Kidney (tissue), 14 donors: Measurements from ENCODE around the gene TMEM164. TPM values are rescaled to one million over a fixed set of nuclear protein-coding genes. Genes with fewer than 3 reads are reported as not detected.

ENCODE experiments used
- DNase-seq, 5 donors: peaks; one replicate each; pipeline ENCODE4 v3.0.0-alpha.2; 2013 to 2020
- FAIRE-seq: peaks from 2 replicates; lab custom pipeline; 2012; peaks lifted over from hg19 to GRCh38; lab: Jason Lieb, UNC
- H3K27ac ChIP-seq, 2 donors: one replicate each; pipeline ENCODE4 v1.7.0; 2013; ENCODE audit warnings: low read depth in 2 of 2, low read length in 2 of 2, inconsistent platforms in 1 of 2
- H3K27me3 ChIP-seq: one replicate; pipeline ENCODE4 v1.7.1; 2013; ENCODE audit warnings: low read length, inconsistent platforms; ENCODE audit not compliant: control insufficient read depth, insufficient read depth
- H3K36me3 ChIP-seq, 3 donors: one replicate each; pipeline versions ENCODE4 v1.7.0 to v1.7.1; 2013; ENCODE audit warnings: low read length in 3 of 3, control low read depth in 1 of 3, inconsistent platforms in 1 of 3; ENCODE audit not compliant: insufficient read depth in 3 of 3, control insufficient read depth in 2 of 3
- H3K4me1 ChIP-seq, 3 donors: one replicate each; pipeline versions ENCODE4 v1.7.0 to v1.7.1; 2013; ENCODE audit warnings: low read length in 3 of 3, inconsistent platforms in 1 of 3, low read depth in 1 of 3; ENCODE audit not compliant: control insufficient read depth in 2 of 3, insufficient read depth in 2 of 3
- H3K4me3 ChIP-seq, 3 donors: one replicate each; pipeline versions ENCODE4 v1.7.0 to v1.8.1; 2013; ENCODE audit warnings: low read length in 3 of 3, control low read depth in 1 of 3, inconsistent platforms in 1 of 3
- H3K9ac ChIP-seq, 3 donors: one replicate each; pipeline versions ENCODE4 v1.7.0 to v1.7.1; 2013; ENCODE audit warnings: low read length in 3 of 3, control low read depth in 1 of 3, inconsistent platforms in 1 of 3
- H3K9me3 ChIP-seq, 3 donors: one replicate each; pipeline versions ENCODE4 v1.7.0 to v1.7.1; 2013; ENCODE audit warnings: low read length in 3 of 3, control low read depth in 1 of 3, inconsistent platforms in 1 of 3; ENCODE audit not compliant: control insufficient read depth in 2 of 3, insufficient read depth in 1 of 3
- CTCF ChIP-seq: IDR thresholded peaks from 3 replicates; pipeline ENCODE4 v1.5.1; 2012; ENCODE audit warnings: mild to moderate bottlenecking, moderate library complexity, borderline replicate concordance; ENCODE audit not compliant: insufficient read depth; ENCODE audit errors: extremely low read depth
- intact Hi-C: fragments of 100-400 bp; cut with DNase I; formaldehyde crosslinking; loops from one replicate; pipeline ENCODE4 v1.11.1; 2022
- polyA plus RNA-seq: library from polyadenylated mRNA; stranded (reverse); fragments of 350-450 nt; fragmentation: Illumina TruSeq; extraction: RNeasy Lipid Tissue Mini Kit (QIAGEN cat#74804); gene quantifications from one replicate; pipeline ENCODE4 v1.2.3, GENCODE V29; 2014; ENCODE audit warnings: low read depth, low replicate concordance; ENCODE audit not compliant: insufficient read depth
- total RNA-seq: library from RNA; stranded (reverse); fragmentation: NEBNext Ultra II Directional; extraction: Animal tissue kit (Norgen Biotek cat#: 25700); gene quantifications from one replicate; pipeline ENCODE4 v1.2.1, GENCODE V29; 2021
- donor health status: control.
- donor health status: control.
- donor health status: control.
- donor health status: control.
- donor health status: control.
- donor health status: DM: yes; HTN: yes; CAD: no.
- donor health status: Normal renal cell carcinoma (clear cell type).

The TMEM164 gene
- total and polyA plus RNA-seq, 2 donors from 2014 or later = 16.9 to 36.0 TPM

- intact Hi-C loops = no loop called here
- Histone ChIP-seq H3K27me3 (no peaks in the 10 kb centered on the region), H3K36me3 (no peaks in the 10 kb centered on the region), H3K27ac (no peak overlapping the region), H3K4me1 (peaks cover 0 to 4% (median 0%) of the 10 kb centered on the region in 3 donors), H3K9me3 (no peaks in the 10 kb centered on the region), H3K4me3 (no peak overlapping the region), H3K9ac (no peak overlapping the region)
- FAIRE-seq (no peak), DNase-seq (no peak)
- no peak for TF ChIP-seq CTCF
Measured at GRCh38 chrX:110218591-110218990, 215.7 kb downstream of the TMEM164 start.

- Histone ChIP-seq H3K27ac (no peak overlapping the region), H3K9ac (no peak overlapping the region), H3K4me3 (no peak overlapping the region), H3K36me3 (no peaks in the 10 kb centered on the region), H3K27me3 (no peaks in the 10 kb centered on the region), H3K9me3 (no peaks in the 10 kb centered on the region), H3K4me1 (peaks cover 0 to 4% (median 0%) of the 10 kb centered on the region in 3 donors)
- DNase-seq = no peak
- intact Hi-C loops = no loop called here
- no peak for FAIRE-seq
- no peak for TF ChIP-seq CTCF
Measured at GRCh38 chrX:110219920-110220319, 217.0 kb downstream of the TMEM164 start.

DNA sequence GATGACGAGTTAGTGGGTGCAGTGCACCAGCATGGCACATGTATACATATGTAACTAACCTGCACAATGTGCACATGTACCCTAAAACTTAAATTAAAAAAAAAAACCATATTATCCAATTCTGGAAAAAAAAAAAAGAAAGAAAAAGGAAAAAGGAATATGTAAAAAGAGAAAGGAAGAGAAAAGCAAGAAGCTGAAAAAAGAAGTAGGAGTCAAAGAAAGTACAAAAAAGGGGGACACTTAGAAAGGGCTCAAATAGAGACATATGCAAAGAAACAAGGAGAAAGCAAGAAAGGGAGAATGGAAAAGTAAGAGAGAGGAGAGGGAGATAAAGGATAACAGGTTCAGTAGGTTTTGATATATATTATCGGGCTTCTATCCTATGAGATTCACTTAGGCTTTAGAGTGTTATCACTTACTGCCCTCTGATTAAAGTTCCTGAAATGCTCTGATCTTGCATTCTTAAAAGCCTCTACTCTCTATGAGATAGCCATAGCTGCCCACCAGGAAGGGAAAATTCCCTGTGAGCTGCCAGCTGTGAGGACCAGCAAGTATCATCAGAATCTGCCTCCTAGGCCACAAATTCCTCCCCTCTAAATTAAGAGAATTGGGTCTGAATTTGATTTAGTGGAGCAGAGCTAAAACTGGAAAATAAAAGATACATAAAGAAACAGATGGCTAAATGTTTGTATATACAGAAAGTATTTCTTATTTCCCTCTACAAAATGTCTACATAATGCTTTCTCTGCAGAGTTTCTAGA, 219.8 kb downstream of the TMEM164 start:
- Histone ChIP-seq H3K9ac (no peak overlapping the region), H3K36me3 (no peaks in the 10 kb centered on the region), H3K27ac (no peak overlapping the region), H3K27me3 (no peaks in the 10 kb centered on the region), H3K9me3 (no peaks in the 10 kb centered on the region), H3K4me1 (no peaks in the 10 kb centered on the region), H3K4me3 (no peak overlapping the region)
- intact Hi-C loops = no loop called here
- FAIRE-seq (no peak), DNase-seq (no peak)
- TF ChIP-seq CTCF = no peak
